ENCODE results near the gene RALGAPA1. TPM values are rescaled to one million over a fixed set of nuclear protein-coding genes. Genes with fewer than 3 reads are reported as not detected.

Gene RALGAPA1
- polyA plus RNA-seq, 6 donors from 2014 or later: 9.7 to 29.8 (median 20.7) TPM

- H3K4me1 Mint-ChIP-seq: no peaks in the 10 kb centered on the region
- no peak overlapping the region for H3K27ac Mint-ChIP-seq
- no peak for ATAC-seq (ENCODE audit: low read depth in 2 of 2)
- no peaks in the 10 kb centered on the region for H3K9me3 Mint-ChIP-seq
- DNase-seq: no peak
- H3K4me3 Mint-ChIP-seq: no peak overlapping the region
- no peaks in the 10 kb centered on the region for H3K27me3 Mint-ChIP-seq
- H3K36me3 Mint-ChIP-seq: peaks cover 0 to 14% of the 10 kb centered on the region in 2 donors
Observed at GRCh38 chr14:35766700-35767082, 42.4 kb downstream of the RALGAPA1 start.

- Mint-ChIP-seq H3K4me1 (no peaks in the 10 kb centered on the region), H3K4me3 (no peak overlapping the region), H3K9me3 (no peaks in the 10 kb centered on the region), H3K27me3 (no peaks in the 10 kb centered on the region), H3K36me3 (peaks cover 0 to 14% of the 10 kb centered on the region in 2 donors), H3K27ac (no peak overlapping the region)
- DNase-seq (no peak), ATAC-seq (ENCODE audit: low read depth in 2 of 2) (no peak)
Observed at GRCh38 chr14:35766036-35766699, 42.9 kb downstream of the RALGAPA1 start.

GRCh38 chr14:35761922-35762321 lies 47.2 kb downstream of the RALGAPA1 start:
- peaks cover 0 to 21% of the 10 kb centered on the region in 2 donors for H3K36me3 Mint-ChIP-seq
- peak overlapping the region in 1 of 6 donors; percentile 21 for H3K27ac Mint-ChIP-seq
- no peaks in the 10 kb centered on the region for H3K27me3 Mint-ChIP-seq
- ATAC-seq (ENCODE audit: low read depth in 2 of 2): no peak
- H3K9me3 Mint-ChIP-seq: no peaks in the 10 kb centered on the region
- no peak overlapping the region for H3K4me3 Mint-ChIP-seq
- DNase-seq: no peak
- no peaks in the 10 kb centered on the region for H3K4me1 Mint-ChIP-seq

GRCh38 chr14:35760143-35760542 lies 49.0 kb downstream of the RALGAPA1 start:
- Mint-ChIP-seq H3K36me3 (peaks cover 12 to 23% of the 10 kb centered on the region in 2 donors), H3K27ac (no peak overlapping the region), H3K4me3 (no peak overlapping the region), H3K27me3 (no peaks in the 10 kb centered on the region), H3K9me3 (no peaks in the 10 kb centered on the region), H3K4me1 (no peaks in the 10 kb centered on the region)
- DNase-seq (no peak), ATAC-seq (ENCODE audit: low read depth in 2 of 2) (no peak)

GRCh38 chr14:35758523-35759129 lies 50.5 kb downstream of the RALGAPA1 start:
- Mint-ChIP-seq H3K27ac (no peak overlapping the region), H3K27me3 (no peaks in the 10 kb centered on the region), H3K36me3 (peaks cover 26 to 38% of the 10 kb centered on the region in 2 donors), H3K4me1 (no peaks in the 10 kb centered on the region), H3K4me3 (no peak overlapping the region), H3K9me3 (no peaks in the 10 kb centered on the region)
- DNase-seq (no peak), ATAC-seq (ENCODE audit: low read depth in 2 of 2) (no peak)

- ATAC-seq (ENCODE audit: low read depth in 2 of 2) (no peak), DNase-seq (no peak)
- no peaks in the 10 kb centered on the region for H3K27me3 Mint-ChIP-seq
- H3K4me3 Mint-ChIP-seq: no peak overlapping the region
- peaks cover 41 to 44% of the 10 kb centered on the region in 2 donors for H3K36me3 Mint-ChIP-seq
- H3K4me1 Mint-ChIP-seq: no peaks in the 10 kb centered on the region
- no peak overlapping the region for H3K27ac Mint-ChIP-seq
- no peaks in the 10 kb centered on the region for H3K9me3 Mint-ChIP-seq
Observed at GRCh38 chr14:35754671-35755070, 54.4 kb downstream of the RALGAPA1 start.

GRCh38 chr14:35752380-35752779 lies 56.7 kb downstream of the RALGAPA1 start:
- no peak overlapping the region for H3K27ac Mint-ChIP-seq

GRCh38 chr14:35750202-35750904 lies 58.7 kb downstream of the RALGAPA1 start:
- Mint-ChIP-seq H3K4me3 (no peak overlapping the region), H3K9me3 (no peaks in the 10 kb centered on the region), H3K36me3 (peaks cover 30 to 43% of the 10 kb centered on the region in 2 donors), H3K27ac (no peak overlapping the region), H3K27me3 (no peaks in the 10 kb centered on the region), H3K4me1 (no peaks in the 10 kb centered on the region)
- DNase-seq (no peak), ATAC-seq (ENCODE audit: low read depth in 2 of 2) (no peak)

More at GRCh38 chr14:35752380-35752779, 56.7 kb downstream of the RALGAPA1 start:
- DNase-seq: no peak
- no peak for ATAC-seq (ENCODE audit: low read depth in 2 of 2)
- peaks cover 41 to 49% of the 10 kb centered on the region in 2 donors for H3K36me3 Mint-ChIP-seq
- H3K9me3 Mint-ChIP-seq: no peaks in the 10 kb centered on the region
- no peaks in the 10 kb centered on the region for H3K4me1 Mint-ChIP-seq
- no peaks in the 10 kb centered on the region for H3K27me3 Mint-ChIP-seq
- H3K4me3 Mint-ChIP-seq: no peak overlapping the region

GRCh38 chr14:35747379-35747778 lies 61.7 kb downstream of the RALGAPA1 start:
- Mint-ChIP-seq H3K4me1 (no peaks in the 10 kb centered on the region), H3K9me3 (no peaks in the 10 kb centered on the region), H3K27me3 (no peaks in the 10 kb centered on the region), H3K27ac (no peak overlapping the region), H3K4me3 (no peak overlapping the region), H3K36me3 (peaks cover 3 to 18% of the 10 kb centered on the region in 2 donors)
- DNase-seq (no peak), ATAC-seq (ENCODE audit: low read depth in 2 of 2) (no peak)

- Mint-ChIP-seq H3K4me1 (no peaks in the 10 kb centered on the region), H3K27me3 (no peaks in the 10 kb centered on the region), H3K9me3 (no peaks in the 10 kb centered on the region), H3K4me3 (no peak overlapping the region), H3K27ac (no peak overlapping the region), H3K36me3 (peaks cover 8 to 13% of the 10 kb centered on the region in 2 donors)
- ATAC-seq (ENCODE audit: low read depth in 2 of 2) (no peak), DNase-seq (no peak)
Observed at GRCh38 chr14:35742442-35742841, 66.7 kb downstream of the RALGAPA1 start.

- H3K36me3 Mint-ChIP-seq: peaks cover 7 to 13% of the 10 kb centered on the region in 2 donors
- H3K27me3 Mint-ChIP-seq: no peaks in the 10 kb centered on the region
- H3K4me3 Mint-ChIP-seq: no peak overlapping the region
- H3K27ac Mint-ChIP-seq: no peak overlapping the region
- no peak for DNase-seq
- no peak for ATAC-seq (ENCODE audit: low read depth in 2 of 2)
- H3K9me3 Mint-ChIP-seq: no peaks in the 10 kb centered on the region
- H3K4me1 Mint-ChIP-seq: no peaks in the 10 kb centered on the region
Observed at GRCh38 chr14:35742032-35742371, 67.1 kb downstream of the RALGAPA1 start.

GRCh38 chr14:35741345-35742031 lies 67.6 kb downstream of the RALGAPA1 start:
- H3K27ac Mint-ChIP-seq: peak overlapping the region in 1 of 6 donors; percentile 84
- H3K9me3 Mint-ChIP-seq: no peaks in the 10 kb centered on the region
- H3K4me1 Mint-ChIP-seq: no peaks in the 10 kb centered on the region
- no peak for ATAC-seq (ENCODE audit: low read depth in 2 of 2)
- H3K27me3 Mint-ChIP-seq: no peaks in the 10 kb centered on the region
- DNase-seq: no peak
- H3K4me3 Mint-ChIP-seq: no peak overlapping the region
- H3K36me3 Mint-ChIP-seq: peaks cover 5 to 15% of the 10 kb centered on the region in 2 donors

- Mint-ChIP-seq H3K4me1 (no peaks in the 10 kb centered on the region), H3K9me3 (peaks cover 0 to 3% (median 0%) of the 10 kb centered on the region in 7 donors), H3K27ac (no peak overlapping the region), H3K4me3 (no peak overlapping the region), H3K27me3 (no peaks in the 10 kb centered on the region), H3K36me3 (peaks cover 18 to 28% of the 10 kb centered on the region in 2 donors)
- no peak for DNase-seq
- ATAC-seq (ENCODE audit: low read depth in 2 of 2): no peak
Observed at GRCh38 chr14:35740215-35740614, 68.9 kb downstream of the RALGAPA1 start.

Measured in naive B cell (primary cell).